Measurements from ENCODE around the gene OASL. TPM values are rescaled to one million over a fixed set of nuclear protein-coding genes. Genes with fewer than 3 reads are reported as not detected.

Gene OASL
- total RNA-seq, 1 donor from 2014 or later, result 3.0 TPM

- H3K27me3 Mint-ChIP-seq, result no peaks in the 10 kb centered on the region
- H3K9me3 Mint-ChIP-seq, result no peaks in the 10 kb centered on the region
- H3K36me3 Mint-ChIP-seq (ENCODE audit: low read depth), result no peaks in the 10 kb centered on the region
- no peak overlapping the region for H3K4me3 Mint-ChIP-seq
- DNase-seq, result no peak
- intact Hi-C loops (cut with micrococcal nuclease), result loop anchor here (2.0 to 10.0 kb wide), 3 partner anchors 116 to 324 kb away; partner anchors contain the start of gene UNC119B
- no peak overlapping the region for H3K27ac Mint-ChIP-seq
- peaks cover 5% of the 10 kb centered on the region for H3K4me1 Mint-ChIP-seq
Observed at GRCh38 chr12:120970310-120970709, 68.7 kb downstream of the OASL start.

Other genes starting within 250 kb of the OASL start
- gene SPPL3, start 134.9 kb downstream of the OASL start, total RNA-seq, result 28.2 and 33.6 TPM in 2 replicates
- gene HNF1A, start 60.7 kb downstream of the OASL start, total RNA-seq, result not detected in 2 replicates
- gene C12orf43, start 22.8 kb downstream of the OASL start, total RNA-seq, result 32.5 and 35.3 TPM in 2 replicates
- gene P2RX7, start 93.6 kb upstream of the OASL start, total RNA-seq, result 6.2 and 7.0 TPM in 2 replicates
- 20.9 and 25.9 TPM in 2 replicates for gene P2RX4, start 170.9 kb upstream of the OASL start, total RNA-seq

Measured in activated CD4-positive, alpha-beta T cell treated with anti-CD3 and anti-CD28 coated beads, Interleukin-2, amount 10 ng/mL, durations not matched to agents 24 days and 14 days (primary cell).